A549 (cell line): Measurements from ENCODE around the gene GNB1L. TPM values are rescaled to one million over a fixed set of nuclear protein-coding genes. Genes with fewer than 3 reads are reported as not detected.
A peak's percentile ranks its signal among the peaks of the same experiment; 100 is the strongest.

Experiments
- ATAC-seq, 2 experiments: fragments of 200-7000 bp in 1 of 2; fragments of >200 bp in 1 of 2; cut with Nextera tagmentation in 1 of 2; cut with Tn5 transposase in 1 of 2; 3 replicates each; pipeline versions ENCODE4 v1.8.0 to v1.9.1; 2018 to 2020; ENCODE audit warnings: mild to moderate bottlenecking in 1 of 2, moderate library complexity in 1 of 2
- CTCF ChIA-PET: fragments of 300-600 bp; sonication (Branson Sonifier 250); formaldehyde crosslinking; extraction: SDS; loops from one replicate; lab custom pipeline; 2021; ENCODE audit warnings: antibody characterized with exemption, inconsistent platforms; lab: Yijun Ruan, JAX
- POLR2A ChIA-PET: fragments of 350-600 bp; formaldehyde crosslinking; extraction: SDS; loops from one replicate; lab custom pipeline; 2021; ENCODE audit warnings: antibody characterized with exemption, inconsistent platforms; lab: Yijun Ruan, JAX
- DNase-seq, 2 experiments: peaks; one replicate each; pipeline versions ENCODE4 v3.0.0 to v3.0.0-alpha.2; 2011 to 2016; ENCODE audit warnings: low read depth in 1 of 2, low spot score in 1 of 2
- FAIRE-seq: peaks from 2 replicates; lab custom pipeline; 2011; peaks lifted over from hg19 to GRCh38; lab: Jason Lieb, UNC
- H3K27ac ChIP-seq, 2 experiments: fragments of >200 bp; sonication (Bioruptor Twin); formaldehyde crosslinking; 3 replicates each; pipeline ENCODE4 v1.5.1; 2016 to 2017
- H3K4me1 ChIP-seq: fragments of >200 bp; sonication (Bioruptor Twin); formaldehyde crosslinking; 3 replicates; pipeline ENCODE4 v1.6.1; 2016
- H3K4me2 ChIP-seq: fragments of >200 bp; sonication (Bioruptor Twin); formaldehyde crosslinking; 3 replicates; pipeline ENCODE4 v1.6.1; 2016
- H3K4me3 ChIP-seq: fragments of >200 bp; sonication (Bioruptor Twin); formaldehyde crosslinking; 3 replicates; pipeline ENCODE4 v1.5.1; 2016
- H3K9me3 ChIP-seq: fragments of >200 bp; sonication (Bioruptor Twin); formaldehyde crosslinking; 3 replicates; pipeline ENCODE4 v1.6.1; 2016
- CHD2 ChIP-seq: fragments of 150-350 bp; IDR thresholded peaks from 2 replicates; pipeline ENCODE4 v1.6.1; 2014; ENCODE audit warnings: low read length; ENCODE audit not compliant: partially characterized antibody
- GATA3 ChIP-seq: IDR thresholded peaks from 2 replicates; pipeline ENCODE4 v1.6.1; 2012; ENCODE audit warnings: borderline replicate concordance
- JUNB ChIP-seq: fragments of >200 bp; sonication (Bioruptor Twin); formaldehyde crosslinking; IDR thresholded peaks from 2 replicates; pipeline ENCODE4 v1.6.1; 2016
- NPAS2 ChIP-seq: fragments of 250-450 bp; sonication (Bioruptor Pico); IDR thresholded peaks from 2 replicates; pipeline ENCODE4 v1.8.0; 2022; ENCODE audit warnings: mild to moderate bottlenecking, moderate library complexity, borderline replicate concordance
- POLR2A ChIP-seq: IDR thresholded peaks from 2 replicates; pipeline ENCODE4 v1.6.1; 2012; ENCODE audit warnings: mild to moderate bottlenecking, low read length
- RAD21 ChIP-seq, 2 experiments: fragments of >200 bp in 1 of 2; sonication (Bioruptor Twin) in 1 of 2; formaldehyde crosslinking in 1 of 2; IDR thresholded peaks in 1 of 2; conservative IDR thresholded peaks in 1 of 2; 2 replicates in 1 of 2; 3 replicates in 1 of 2; pipeline ENCODE4 v1.6.1; 2012 to 2018; ENCODE audit warnings: inconsistent platforms in 1 of 2
- SMC3 ChIP-seq: fragments of >200 bp; sonication (Bioruptor Twin); formaldehyde crosslinking; IDR thresholded peaks from 3 replicates; pipeline ENCODE4 v1.6.1; 2018; ENCODE audit warnings: inconsistent platforms
- WGBS: methylation state at CpG from one replicate; pipeline ENCODE4 v1.1.6; 2017; ENCODE audit errors: missing lambda C conversion rate; 5-methylcytosine and 5-hydroxymethylcytosine counted together
- polyA plus RNA-seq, 4 experiments: library from polyadenylated mRNA; depleted of rRNA in 3 of 4; stranded (reverse); fragments of >200 nt; fragmentation: RNase III in 1 of 4; extraction: RNeasy Plus Mini Kit Qiagen cat#74134 plus additional on column Dnase treatment in 1 of 4; gene quantifications; 2 replicates in 3 of 4; 3 replicates in 1 of 4; pipeline ENCODE4 v1.2.3, GENCODE V29; 2011 to 2017
- TF ChIP-seq, protein P1 (sequence below): fragments of 150-350 bp; IDR thresholded peaks from 2 replicates; pipeline ENCODE4 v1.6.1; 2014; ENCODE audit warnings: low read depth, mild to moderate bottlenecking, low read length
- TF ChIP-seq, protein P2 (sequence below): fragments of 250-450 bp; sonication (Bioruptor Pico); IDR thresholded peaks from 2 replicates; pipeline ENCODE4 v1.5.0; 2021; ENCODE audit warnings: mild to moderate bottlenecking, moderate library complexity, borderline replicate concordance
- TF ChIP-seq, protein P3 (sequence below): IDR thresholded peaks from 2 replicates; pipeline ENCODE4 v1.6.1; 2012
- TF ChIP-seq, protein P4 (sequence below): fragments of >200 bp; sonication (Bioruptor Twin); formaldehyde crosslinking; IDR thresholded peaks from 3 replicates; pipeline ENCODE4 v1.5.1; 2016
- TF ChIP-seq, protein P5 (sequence below): fragments of 200-600 bp; sonication (generic); IDR thresholded peaks from 2 replicates; pipeline ENCODE4 v1.6.1; 2016; ENCODE audit warnings: antibody characterized with exemption, mild to moderate bottlenecking, moderate library complexity

Gene GNB1L
- polyA plus RNA-seq, 2 of the 4 experiments (the other 2 are of a cell fraction): 1.8 to 10.3 TPM

DNA sequence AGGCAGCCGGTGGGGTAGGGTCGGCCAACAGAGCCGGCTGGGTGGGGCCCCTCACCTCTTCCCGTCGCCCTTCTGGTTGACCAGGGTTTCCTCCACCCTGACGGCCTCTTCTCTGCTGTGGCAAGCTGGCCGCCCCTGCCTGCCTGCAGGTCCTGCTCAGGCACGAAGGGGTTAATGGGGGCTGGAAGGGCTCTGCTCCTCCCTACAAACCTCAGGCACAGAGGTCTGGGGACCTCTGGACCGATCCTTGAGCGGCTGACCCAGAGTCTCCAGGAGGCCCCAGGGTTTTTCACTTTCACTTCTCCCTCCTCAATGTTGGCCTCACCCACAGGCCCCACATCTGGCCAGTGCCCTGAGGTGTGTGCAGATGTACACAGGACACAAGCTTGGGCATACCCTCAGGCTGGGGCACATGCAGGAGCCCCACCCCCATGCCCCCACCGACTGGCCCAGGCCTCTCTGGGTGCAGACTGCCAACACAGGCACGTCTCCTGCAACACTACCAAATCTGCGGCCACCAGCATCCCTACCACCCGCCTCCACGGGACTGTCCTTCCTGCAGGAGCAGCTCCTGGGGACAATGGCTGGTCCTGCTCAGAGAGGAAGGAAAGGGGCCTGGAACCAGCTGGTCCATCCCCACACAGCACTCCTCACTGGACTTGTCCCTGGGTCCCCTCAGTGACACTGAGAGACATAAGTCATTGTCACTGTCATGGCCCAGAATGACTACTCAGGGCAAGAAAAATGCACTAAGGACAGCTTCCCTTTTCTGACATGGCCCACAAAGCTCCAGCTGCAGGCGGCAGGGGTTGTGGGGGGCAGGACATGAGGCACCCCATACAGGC, 97.3 kb downstream of the GNB1L start (continued):
- TF ChIP-seq, protein P1, sequence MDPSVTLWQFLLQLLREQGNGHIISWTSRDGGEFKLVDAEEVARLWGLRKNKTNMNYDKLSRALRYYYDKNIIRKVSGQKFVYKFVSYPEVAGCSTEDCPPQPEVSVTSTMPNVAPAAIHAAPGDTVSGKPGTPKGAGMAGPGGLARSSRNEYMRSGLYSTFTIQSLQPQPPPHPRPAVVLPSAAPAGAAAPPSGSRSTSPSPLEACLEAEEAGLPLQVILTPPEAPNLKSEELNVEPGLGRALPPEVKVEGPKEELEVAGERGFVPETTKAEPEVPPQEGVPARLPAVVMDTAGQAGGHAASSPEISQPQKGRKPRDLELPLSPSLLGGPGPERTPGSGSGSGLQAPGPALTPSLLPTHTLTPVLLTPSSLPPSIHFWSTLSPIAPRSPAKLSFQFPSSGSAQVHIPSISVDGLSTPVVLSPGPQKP: no peak
- TF ChIP-seq, protein P2, sequence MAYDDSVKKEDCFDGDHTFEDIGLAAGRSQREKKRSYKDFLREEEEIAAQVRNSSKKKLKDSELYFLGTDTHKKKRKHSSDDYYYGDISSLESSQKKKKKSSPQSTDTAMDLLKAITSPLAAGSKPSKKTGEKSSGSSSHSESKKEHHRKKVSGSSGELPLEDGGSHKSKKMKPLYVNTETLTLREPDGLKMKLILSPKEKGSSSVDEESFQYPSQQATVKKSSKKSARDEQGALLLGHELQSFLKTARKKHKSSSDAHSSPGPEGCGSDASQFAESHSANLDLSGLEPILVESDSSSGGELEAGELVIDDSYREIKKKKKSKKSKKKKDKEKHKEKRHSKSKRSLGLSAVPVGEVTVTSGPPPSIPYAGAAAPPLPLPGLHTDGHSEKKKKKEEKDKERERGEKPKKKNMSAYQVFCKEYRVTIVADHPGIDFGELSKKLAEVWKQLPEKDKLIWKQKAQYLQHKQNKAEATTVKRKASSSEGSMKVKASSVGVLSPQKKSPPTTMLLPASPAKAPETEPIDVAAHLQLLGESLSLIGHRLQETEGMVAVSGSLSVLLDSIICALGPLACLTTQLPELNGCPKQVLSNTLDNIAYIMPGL (CRISPR knock-in tag): no peak
- TF ChIP-seq, all 56 proteins: peak for 0

DNA sequence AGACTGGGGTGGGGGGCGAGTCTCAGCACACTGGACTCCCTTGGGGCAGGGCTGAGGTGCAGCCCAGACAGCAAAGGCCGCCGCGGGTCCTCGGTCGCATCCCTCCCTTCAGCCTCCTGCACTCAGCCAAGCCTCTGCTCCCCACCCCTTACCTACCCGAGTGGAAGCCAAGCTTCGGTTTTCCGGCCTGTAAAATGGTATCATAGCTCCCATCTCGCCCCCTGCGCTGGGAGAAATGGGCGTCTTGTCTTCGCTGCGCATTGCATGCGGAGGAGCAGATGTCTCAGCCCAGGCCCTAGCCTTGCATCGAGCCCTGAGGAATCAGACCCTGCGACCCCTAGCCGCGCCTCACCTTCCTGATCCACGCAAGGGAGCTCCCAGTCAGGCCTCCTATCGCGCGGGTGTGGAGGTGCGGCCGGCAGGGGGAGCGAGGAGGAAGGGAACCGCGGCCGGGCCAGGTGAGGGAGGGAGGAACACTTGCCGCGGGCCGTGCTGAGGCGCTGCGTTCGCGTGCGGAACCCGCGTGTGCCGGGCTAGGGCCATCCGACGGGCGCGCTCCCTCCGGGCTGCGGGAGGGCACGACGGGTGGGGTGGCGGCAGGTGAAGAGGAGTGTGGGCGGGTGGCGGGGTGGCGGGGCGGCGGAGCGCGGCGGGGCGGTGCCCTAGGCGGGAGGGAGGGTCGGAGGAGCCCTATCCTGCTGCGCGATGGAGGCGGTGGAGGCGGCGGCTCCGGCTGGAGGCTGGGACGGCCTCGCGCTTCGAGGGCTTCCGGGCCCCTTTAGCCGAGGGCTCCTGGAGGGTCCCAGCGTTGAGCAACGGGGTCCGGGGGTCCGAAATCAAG, 98.2 kb downstream of the GNB1L start:
- 77% methylated on average over 17 of the region's 76 CpGs for WGBS
- Histone ChIP-seq H3K4me2 (peak overlapping the region; percentile 81), H3K4me3 (peak overlapping the region; percentile 42), H3K9me3 (no peaks in the 10 kb centered on the region)
- peak; percentile 54 to 72 for DNase-seq
- ATAC-seq: peak; percentile 72 to 81
- CTCF ChIA-PET: interaction anchor here (0.6 to 6.2 kb wide), 27 partner anchors 10 to 250 kb away, joined by 3 to 62 read pairs (median 4); partner anchors contain the start of genes GNB1L and RTL10
- TF ChIP-seq JUNB: no peak
- TF ChIP-seq GATA3: no peak
- TF ChIP-seq RAD21 (conservative IDR thresholded peaks at IDR 0.05 in 1 of 2, IDR thresholded peaks at IDR 0.05 in 1 of 2): peak; percentile 47 to 58
- TF ChIP-seq, protein P3, sequence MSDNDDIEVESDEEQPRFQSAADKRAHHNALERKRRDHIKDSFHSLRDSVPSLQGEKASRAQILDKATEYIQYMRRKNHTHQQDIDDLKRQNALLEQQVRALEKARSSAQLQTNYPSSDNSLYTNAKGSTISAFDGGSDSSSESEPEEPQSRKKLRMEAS: peak; percentile 39; the same call in 1 of the 2 replicates
- no peak for TF ChIP-seq POLR2A
- TF ChIP-seq NPAS2 (CRISPR knock-in tag): no peak
- TF ChIP-seq CHD2: no peak
- TF ChIP-seq, protein P4, sequence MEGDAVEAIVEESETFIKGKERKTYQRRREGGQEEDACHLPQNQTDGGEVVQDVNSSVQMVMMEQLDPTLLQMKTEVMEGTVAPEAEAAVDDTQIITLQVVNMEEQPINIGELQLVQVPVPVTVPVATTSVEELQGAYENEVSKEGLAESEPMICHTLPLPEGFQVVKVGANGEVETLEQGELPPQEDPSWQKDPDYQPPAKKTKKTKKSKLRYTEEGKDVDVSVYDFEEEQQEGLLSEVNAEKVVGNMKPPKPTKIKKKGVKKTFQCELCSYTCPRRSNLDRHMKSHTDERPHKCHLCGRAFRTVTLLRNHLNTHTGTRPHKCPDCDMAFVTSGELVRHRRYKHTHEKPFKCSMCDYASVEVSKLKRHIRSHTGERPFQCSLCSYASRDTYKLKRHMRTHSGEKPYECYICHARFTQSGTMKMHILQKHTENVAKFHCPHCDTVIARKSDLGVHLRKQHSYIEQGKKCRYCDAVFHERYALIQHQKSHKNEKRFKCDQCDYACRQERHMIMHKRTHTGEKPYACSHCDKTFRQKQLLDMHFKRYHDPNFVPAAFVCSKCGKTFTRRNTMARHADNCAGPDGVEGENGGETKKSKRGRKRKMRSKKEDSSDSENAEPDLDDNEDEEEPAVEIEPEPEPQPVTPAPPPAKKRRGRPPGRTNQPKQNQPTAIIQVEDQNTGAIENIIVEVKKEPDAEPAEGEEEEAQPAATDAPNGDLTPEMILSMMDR: peak; percentile 37
- TF ChIP-seq, protein P5, sequence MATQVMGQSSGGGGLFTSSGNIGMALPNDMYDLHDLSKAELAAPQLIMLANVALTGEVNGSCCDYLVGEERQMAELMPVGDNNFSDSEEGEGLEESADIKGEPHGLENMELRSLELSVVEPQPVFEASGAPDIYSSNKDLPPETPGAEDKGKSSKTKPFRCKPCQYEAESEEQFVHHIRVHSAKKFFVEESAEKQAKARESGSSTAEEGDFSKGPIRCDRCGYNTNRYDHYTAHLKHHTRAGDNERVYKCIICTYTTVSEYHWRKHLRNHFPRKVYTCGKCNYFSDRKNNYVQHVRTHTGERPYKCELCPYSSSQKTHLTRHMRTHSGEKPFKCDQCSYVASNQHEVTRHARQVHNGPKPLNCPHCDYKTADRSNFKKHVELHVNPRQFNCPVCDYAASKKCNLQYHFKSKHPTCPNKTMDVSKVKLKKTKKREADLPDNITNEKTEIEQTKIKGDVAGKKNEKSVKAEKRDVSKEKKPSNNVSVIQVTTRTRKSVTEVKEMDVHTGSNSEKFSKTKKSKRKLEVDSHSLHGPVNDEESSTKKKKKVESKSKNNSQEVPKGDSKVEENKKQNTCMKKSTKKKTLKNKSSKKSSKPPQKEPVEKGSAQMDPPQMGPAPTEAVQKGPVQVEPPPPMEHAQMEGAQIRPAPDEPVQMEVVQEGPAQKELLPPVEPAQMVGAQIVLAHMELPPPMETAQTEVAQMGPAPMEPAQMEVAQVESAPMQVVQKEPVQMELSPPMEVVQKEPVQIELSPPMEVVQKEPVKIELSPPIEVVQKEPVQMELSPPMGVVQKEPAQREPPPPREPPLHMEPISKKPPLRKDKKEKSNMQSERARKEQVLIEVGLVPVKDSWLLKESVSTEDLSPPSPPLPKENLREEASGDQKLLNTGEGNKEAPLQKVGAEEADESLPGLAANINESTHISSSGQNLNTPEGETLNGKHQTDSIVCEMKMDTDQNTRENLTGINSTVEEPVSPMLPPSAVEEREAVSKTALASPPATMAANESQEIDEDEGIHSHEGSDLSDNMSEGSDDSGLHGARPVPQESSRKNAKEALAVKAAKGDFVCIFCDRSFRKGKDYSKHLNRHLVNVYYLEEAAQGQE: no peak
- TF ChIP-seq SMC3: peak; percentile 67
- TF ChIP-seq, all 56 proteins: peak for 4
- POLR2A ChIA-PET: no interaction called here
- Histone ChIP-seq H3K27ac (peak overlapping the region; percentile 63 to 85; a peak in 5 of 6 replicates), H3K4me1 (peaks cover 6% of the 10 kb centered on the region)
- FAIRE-seq: no peak
